COLO668 (cell line): Measurements from ENCODE around the gene PRKAR1A.

Experiments used
- DNase-seq: peaks from one replicate; lab custom pipeline; 2025; ENCODE audit not compliant: unreplicated experiment; lab: John Stamatoyannopoulos, UW

PRKAR1A gene

GRCh38 chr17:68541816-68542215 is 29.6 kb downstream of the PRKAR1A start:
- no peak for DNase-seq

GRCh38 chr17:68542698-68543463 is 30.7 kb downstream of the PRKAR1A start:
- no peak for DNase-seq

- DNase-seq: no peak
Observed at GRCh38 chr17:68544111-68544915, 32.1 kb downstream of the PRKAR1A start.

GRCh38 chr17:68556551-68556950 is 44.3 kb downstream of the PRKAR1A start:
- no peak for DNase-seq

- DNase-seq: no peak
Observed at GRCh38 chr17:68559316-68559715, 47.1 kb downstream of the PRKAR1A start.

GRCh38 chr17:68560966-68561720 is 48.9 kb downstream of the PRKAR1A start:
- no peak for DNase-seq

GRCh38 chr17:68562736-68563135 is 50.5 kb downstream of the PRKAR1A start:
- no peak for DNase-seq

- no peak for DNase-seq
Observed at GRCh38 chr17:68564415-68565111, 52.3 kb downstream of the PRKAR1A start.

- DNase-seq: no peak
Observed at GRCh38 chr17:68565661-68566441, 53.6 kb downstream of the PRKAR1A start.

GRCh38 chr17:68566442-68566738 is 54.2 kb downstream of the PRKAR1A start:
- DNase-seq: no peak

GRCh38 chr17:68567035-68567434 is 54.8 kb downstream of the PRKAR1A start:
- no peak for DNase-seq

GRCh38 chr17:68567581-68567980 is 55.4 kb downstream of the PRKAR1A start:
- DNase-seq: no peak

GRCh38 chr17:68568581-68568980 is 56.4 kb downstream of the PRKAR1A start:
- no peak for DNase-seq

- DNase-seq: no peak
Observed at GRCh38 chr17:68569346-68569745, 57.1 kb downstream of the PRKAR1A start.

GRCh38 chr17:68570526-68570925 is 58.3 kb downstream of the PRKAR1A start:
- no peak for DNase-seq

- no peak for DNase-seq
Observed at GRCh38 chr17:68572138-68572842, 60.1 kb downstream of the PRKAR1A start.

- no peak for DNase-seq
Observed at GRCh38 chr17:68573338-68573737, 61.1 kb downstream of the PRKAR1A start.

GRCh38 chr17:68576137-68576536 is 63.9 kb downstream of the PRKAR1A start:
- DNase-seq: no peak

- no peak for DNase-seq
Observed at GRCh38 chr17:68576811-68577496, 64.7 kb downstream of the PRKAR1A start.
